Right lobe of liver (tissue), 4 donors: Measurements from ENCODE around the gene RALY.

ENCODE experiments used
- CTCF ChIP-seq, 4 donors: fragments of 200-600 bp in 3 of 4; fragments of 450-650 bp in 1 of 4; IDR thresholded peaks; one replicate each; pipeline versions ENCODE4 v1.5.1 to v1.8.0; 2016 to 2022; ENCODE audit warnings: antibody characterized with exemption in 4 of 4, mild to moderate bottlenecking in 2 of 4
- POLR2A ChIP-seq: fragments of 450-650 bp; IDR thresholded peaks from one replicate; pipeline ENCODE4 v1.6.1; 2017; ENCODE audit warnings: antibody characterized with exemption, mild to moderate bottlenecking
- donor health status: DM: no; HTN: no; CAD: no.
- donor health status: DM: no; HTN: no; CAD: no.
- donor health status: DM: no; HTN: yes; CAD: no.

GRCh38 chr20:34033903-34034302 is 40.2 kb downstream of the RALY start:
- TF ChIP-seq CTCF (IDR thresholded peaks at IDR 0.05) (no peak), POLR2A (no peak)
